Upper lobe of left lung (tissue), 6 donors: ENCODE data around the gene MEG3. TPM values are rescaled to one million over a fixed set of nuclear protein-coding genes. Genes with fewer than 3 reads are reported as not detected.
A peak's percentile ranks its signal among the peaks of the same experiment; 100 is the strongest.

ENCODE experiments used
- ATAC-seq, 2 donors: fragments of 200-7000 bp; cut with Tn5 transposase; one replicate each; pipeline ENCODE4 v1.9.1; 2022; ENCODE audit warnings: mild to moderate bottlenecking in 2 of 2, moderate library complexity in 2 of 2; ENCODE audit not compliant: low FRiP score in 2 of 2
- DNase-seq, 2 donors: peaks; one replicate each; pipeline ENCODE4 v3.0.0-alpha.2; 2019 to 2020
- H3K27ac ChIP-seq, 4 donors: fragments of 200-600 bp; sonication (generic); one replicate each; pipeline ENCODE4 v1.5.1; 2016 to 2019
- H3K27me3 ChIP-seq, 4 donors: fragments of 200-600 bp; sonication (generic); one replicate each; pipeline ENCODE4 v1.5.1; 2017 to 2019
- H3K36me3 ChIP-seq, 4 donors: fragments of 200-600 bp; sonication (generic); one replicate each; pipeline ENCODE4 v1.5.1; 2016 to 2019
- H3K4me1 ChIP-seq, 4 donors: fragments of 200-600 bp; sonication (generic); one replicate each; pipeline ENCODE4 v1.5.1; 2018 to 2019
- H3K4me3 ChIP-seq, 4 donors: fragments of 200-600 bp; sonication (generic); one replicate each; pipeline ENCODE4 v1.5.1; 2017 to 2019; ENCODE audit warnings: mild to moderate bottlenecking in 2 of 4, moderate library complexity in 1 of 4
- H3K9me3 ChIP-seq, 4 donors: fragments of 200-600 bp; sonication (generic); one replicate each; pipeline ENCODE4 v1.5.1; 2018 to 2019
- EP300 ChIP-seq, 4 donors: sonication (generic); formaldehyde crosslinking; IDR thresholded peaks; one replicate each; pipeline ENCODE4 v1.5.1; 2017; ENCODE audit warnings: antibody characterized with exemption in 4 of 4, control low read depth in 2 of 4
- POLR2A ChIP-seq, 4 donors: fragments of 450-650 bp; IDR thresholded peaks; one replicate each; pipeline ENCODE4 v1.5.1; 2016 to 2017; ENCODE audit warnings: antibody characterized with exemption in 4 of 4, mild to moderate bottlenecking in 2 of 4
- POLR2AphosphoS5 ChIP-seq, 2 donors: sonication (generic); formaldehyde crosslinking; IDR thresholded peaks; one replicate each; pipeline ENCODE4 v1.5.1; 2017; ENCODE audit warnings: antibody characterized with exemption in 2 of 2
- WGBS, 2 donors: methylation state at CpG; one replicate each; pipeline ENCODE4 v1.1.5; 2017 to 2018; 5-methylcytosine and 5-hydroxymethylcytosine counted together
- total RNA-seq, 6 donors: library from RNA; depleted of rRNA in 4 of 6; stranded (reverse); fragments of >200 nt in 4 of 6; gene quantifications; one replicate each; pipeline versions ENCODE4 v1.1.0 to v1.2.1, GENCODE V29; 2016 to 2021
- TF ChIP-seq, protein P1 (sequence below), 6 experiments: fragments of 450-650 bp in 4 of 6; fragments of 200-600 bp in 2 of 6; sonication (generic) in 2 of 6; IDR thresholded peaks; one replicate each; pipeline ENCODE4 v1.5.1; 2016 to 2019; ENCODE audit warnings: antibody characterized with exemption in 6 of 6
- donor health status: DM: no; HTN: no; CAD: no; lungs with moderate emphysema.
- donor health status: DM: no; HTN: yes; CAD: no; lungs with severe emphysema.

MEG3 gene
- total RNA-seq, 6 donors from 2014 or later = 3.9 to 39.8 (median 17.5) TPM

DNA sequence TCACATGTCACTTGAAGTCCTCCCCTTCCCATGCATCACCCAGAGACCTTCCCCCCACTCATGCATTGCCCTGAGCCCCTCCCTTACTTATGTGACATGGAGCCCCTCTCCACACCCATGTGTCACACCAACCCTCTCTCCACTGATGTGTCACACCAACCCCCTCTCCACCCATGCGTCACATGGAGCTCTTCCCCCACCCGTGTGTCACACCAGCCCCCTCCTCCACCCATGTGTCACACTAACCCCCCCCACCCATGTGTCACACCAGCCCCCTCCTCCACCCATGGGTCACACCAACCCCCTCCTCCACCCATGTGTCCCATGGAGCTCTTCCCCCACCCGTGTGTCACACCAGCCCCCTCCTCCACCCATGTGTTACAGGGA lies 47.2 kb downstream of the MEG3 start:
- no peaks in the 10 kb centered on the region for H3K4me1 ChIP-seq
- ATAC-seq = no peak
- no peak overlapping the region for H3K4me3 ChIP-seq
- no peaks in the 10 kb centered on the region for H3K27me3 ChIP-seq
- H3K27ac ChIP-seq = no peak overlapping the region
- no peak for DNase-seq
- no peaks in the 10 kb centered on the region for H3K9me3 ChIP-seq
- H3K36me3 ChIP-seq = no peaks in the 10 kb centered on the region
- WGBS, 2 donors = 59 to 62% methylated on average over 3 of the region's 3 CpGs
- TF ChIP-seq POLR2AphosphoS5 (IDR thresholded peaks at IDR 0.05) = no peak
- TF ChIP-seq, protein P1, sequence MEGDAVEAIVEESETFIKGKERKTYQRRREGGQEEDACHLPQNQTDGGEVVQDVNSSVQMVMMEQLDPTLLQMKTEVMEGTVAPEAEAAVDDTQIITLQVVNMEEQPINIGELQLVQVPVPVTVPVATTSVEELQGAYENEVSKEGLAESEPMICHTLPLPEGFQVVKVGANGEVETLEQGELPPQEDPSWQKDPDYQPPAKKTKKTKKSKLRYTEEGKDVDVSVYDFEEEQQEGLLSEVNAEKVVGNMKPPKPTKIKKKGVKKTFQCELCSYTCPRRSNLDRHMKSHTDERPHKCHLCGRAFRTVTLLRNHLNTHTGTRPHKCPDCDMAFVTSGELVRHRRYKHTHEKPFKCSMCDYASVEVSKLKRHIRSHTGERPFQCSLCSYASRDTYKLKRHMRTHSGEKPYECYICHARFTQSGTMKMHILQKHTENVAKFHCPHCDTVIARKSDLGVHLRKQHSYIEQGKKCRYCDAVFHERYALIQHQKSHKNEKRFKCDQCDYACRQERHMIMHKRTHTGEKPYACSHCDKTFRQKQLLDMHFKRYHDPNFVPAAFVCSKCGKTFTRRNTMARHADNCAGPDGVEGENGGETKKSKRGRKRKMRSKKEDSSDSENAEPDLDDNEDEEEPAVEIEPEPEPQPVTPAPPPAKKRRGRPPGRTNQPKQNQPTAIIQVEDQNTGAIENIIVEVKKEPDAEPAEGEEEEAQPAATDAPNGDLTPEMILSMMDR (IDR thresholded peaks at IDR 0.05) = no peak
- TF ChIP-seq EP300 (IDR thresholded peaks at IDR 0.05) = no peak
- no peak for TF ChIP-seq POLR2A (IDR thresholded peaks at IDR 0.05)

DNA sequence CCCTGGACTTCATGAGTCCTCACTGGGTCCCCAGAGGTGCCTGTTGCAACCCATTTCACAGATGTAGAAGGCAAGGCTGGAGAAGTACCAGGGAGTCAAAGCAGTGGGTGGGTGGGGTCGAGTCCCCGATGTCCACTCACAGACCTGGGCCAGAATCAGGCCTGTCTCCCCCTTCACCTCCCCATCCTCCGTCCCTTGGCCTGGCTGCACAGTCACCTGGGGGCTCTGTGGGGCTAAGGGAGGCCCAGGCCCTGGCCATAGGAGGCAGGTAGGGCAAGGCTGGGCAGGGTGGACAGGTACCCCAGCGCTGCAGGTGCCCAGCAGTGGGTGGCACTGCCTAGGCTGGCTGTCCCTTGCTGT lies 48.1 kb downstream of the MEG3 start:
- WGBS, 2 donors = 88 to 100% methylated on average over 1 to 4 of the region's 4 CpGs
- no peak for ATAC-seq
- H3K27me3 ChIP-seq = no peaks in the 10 kb centered on the region

DNA sequence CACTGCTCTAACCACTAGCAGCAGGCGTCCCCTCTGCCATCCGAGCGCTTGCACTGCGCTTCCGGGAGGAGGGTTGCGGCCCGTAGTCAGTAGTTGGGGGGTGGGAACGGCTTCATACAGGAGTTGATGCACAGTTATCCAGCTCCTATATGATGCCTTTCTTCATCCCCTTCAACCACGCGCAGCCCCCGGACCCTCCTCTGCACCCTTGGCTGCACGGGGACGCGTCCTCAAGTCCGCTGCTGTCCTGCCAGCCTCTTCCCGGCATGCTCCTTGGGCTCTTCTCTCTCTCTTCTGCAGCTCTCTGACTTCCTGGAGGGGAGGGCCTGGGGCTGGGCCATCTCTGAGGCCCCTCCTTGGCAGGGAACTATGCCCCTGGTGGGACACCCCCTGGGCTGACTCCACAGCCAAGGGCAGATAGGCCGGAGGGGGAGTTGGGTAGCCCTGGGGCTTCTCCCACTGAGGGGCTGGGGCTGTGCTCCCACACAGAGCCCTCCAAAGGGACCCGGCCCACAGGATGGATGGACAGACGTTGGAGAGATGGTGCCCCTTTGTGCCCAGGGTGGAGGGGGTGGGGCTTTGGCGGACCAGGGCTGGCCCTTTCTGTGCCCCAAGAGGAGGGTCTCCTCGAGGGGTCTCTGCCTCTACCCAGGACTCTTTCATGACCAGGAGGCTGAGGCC lies 48.6 kb downstream of the MEG3 start:
- WGBS, 2 donors = 87 to 89% methylated on average over 16 to 19 of the region's 21 CpGs
- Histone ChIP-seq H3K4me1 (no peaks in the 10 kb centered on the region), H3K27me3 (no peaks in the 10 kb centered on the region), H3K9me3 (no peaks in the 10 kb centered on the region), H3K36me3 (no peaks in the 10 kb centered on the region), H3K4me3 (no peak overlapping the region), H3K27ac (no peak overlapping the region)
- DNase-seq (no peak), ATAC-seq (peak in 1 of 2 donors; percentile 23)
- TF ChIP-seq EP300 (IDR thresholded peaks at IDR 0.05) = no peak
- no peak for TF ChIP-seq POLR2AphosphoS5 (IDR thresholded peaks at IDR 0.05)
- TF ChIP-seq POLR2A (IDR thresholded peaks at IDR 0.05) = no peak
- TF ChIP-seq, protein P1 (IDR thresholded peaks at IDR 0.05) = no peak

More for the DNA sequence above, 48.1 kb downstream of the MEG3 start:
- TF ChIP-seq POLR2A (IDR thresholded peaks at IDR 0.05) (no peak), POLR2AphosphoS5 (IDR thresholded peaks at IDR 0.05) (no peak), EP300 (IDR thresholded peaks at IDR 0.05) (no peak)
- TF ChIP-seq, protein P1 (IDR thresholded peaks at IDR 0.05) = no peak
- no peaks in the 10 kb centered on the region for H3K36me3 ChIP-seq
- no peak overlapping the region for H3K27ac ChIP-seq
- no peaks in the 10 kb centered on the region for H3K4me1 ChIP-seq
- no peak for DNase-seq
- H3K9me3 ChIP-seq = no peaks in the 10 kb centered on the region
- no peak overlapping the region for H3K4me3 ChIP-seq

DNA sequence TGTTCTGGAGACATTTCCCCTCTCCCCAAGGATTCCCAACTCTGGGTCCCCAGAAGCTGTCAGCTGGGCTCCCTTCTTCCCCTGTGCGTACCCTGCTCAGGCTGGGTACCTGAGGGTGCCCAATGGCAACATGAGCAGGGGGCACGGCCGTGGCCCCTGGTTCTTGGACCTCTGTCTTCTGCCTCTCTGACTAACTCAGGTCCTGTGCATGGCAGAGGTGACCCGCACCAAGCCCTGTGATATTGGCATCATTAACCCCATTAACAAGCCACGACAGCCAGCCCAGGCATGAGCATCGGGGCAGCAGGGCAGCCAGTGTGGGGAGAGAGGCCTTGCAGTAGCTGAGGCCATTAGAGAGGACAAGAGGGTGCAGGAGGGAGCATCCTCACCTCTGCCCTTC lies 49.2 kb downstream of the MEG3 start:
- Histone ChIP-seq H3K36me3 (no peaks in the 10 kb centered on the region), H3K9me3 (no peaks in the 10 kb centered on the region), H3K4me3 (no peak overlapping the region), H3K27me3 (no peaks in the 10 kb centered on the region), H3K4me1 (no peaks in the 10 kb centered on the region), H3K27ac (no peak overlapping the region)
- DNase-seq (no peak), ATAC-seq (no peak)
- TF ChIP-seq EP300 (IDR thresholded peaks at IDR 0.05) (no peak), POLR2AphosphoS5 (IDR thresholded peaks at IDR 0.05) (no peak), POLR2A (IDR thresholded peaks at IDR 0.05) (no peak)
- TF ChIP-seq, protein P1 (IDR thresholded peaks at IDR 0.05) = no peak
- WGBS, 2 donors = 86 to 89% methylated on average over 4 to 6 of the region's 6 CpGs
